Hepatocyte (in vitro differentiated cells): ENCODE results near the gene NCAPD2. TPM values are rescaled to one million over a fixed set of nuclear protein-coding genes. Genes with fewer than 3 reads are reported as not detected.

Source experiments
- DNase-seq: peaks from one replicate; pipeline ENCODE4 v3.0.0-alpha.2; 2016; ENCODE audit warnings: low spot score
- H2AFZ ChIP-seq: fragments of 200-600 bp; sonication (generic); 2 replicates; pipeline ENCODE4 v1.6.0; 2016; ENCODE audit warnings: antibody characterized with exemption, mild to moderate bottlenecking
- H3K27ac ChIP-seq: fragments of 200-600 bp; sonication (generic); 2 replicates; pipeline ENCODE4 v1.5.1; 2016; ENCODE audit warnings: mild to moderate bottlenecking
- H3K27me3 ChIP-seq: fragments of 200-600 bp; sonication (generic); 2 replicates; pipeline ENCODE4 v1.6.1; 2016
- H3K36me3 ChIP-seq: fragments of 200-600 bp; sonication (generic); replicated peaks from 2 replicates; pipeline ENCODE4 v1.5.1; 2016; ENCODE audit warnings: low read depth; ENCODE audit not compliant: insufficient read depth
- H3K4me1 ChIP-seq: fragments of 200-600 bp; sonication (generic); 2 replicates; pipeline ENCODE4 v1.5.1; 2016; ENCODE audit warnings: mild to moderate bottlenecking, moderate library complexity; ENCODE audit not compliant: insufficient read depth
- H3K4me2 ChIP-seq: fragments of 200-600 bp; sonication (generic); 2 replicates; pipeline ENCODE4 v1.6.0; 2016
- H3K4me3 ChIP-seq: fragments of 200-600 bp; sonication (generic); 2 replicates; pipeline ENCODE4 v1.5.1; 2016; ENCODE audit warnings: mild to moderate bottlenecking
- H3K79me2 ChIP-seq: fragments of 200-600 bp; sonication (generic); 2 replicates; pipeline ENCODE4 v1.6.0; 2017; ENCODE audit warnings: mild to moderate bottlenecking
- H3K9me2 ChIP-seq: fragments of 200-600 bp; sonication (generic); replicated peaks from 2 replicates; pipeline ENCODE4 v1.6.0; 2017; ENCODE audit warnings: mild to moderate bottlenecking; ENCODE audit not compliant: insufficient read depth
- H3K9me3 ChIP-seq: fragments of 200-600 bp; sonication (generic); 2 replicates; pipeline ENCODE4 v1.5.1; 2016; ENCODE audit warnings: low read depth, mild to moderate bottlenecking
- H4K20me1 ChIP-seq: fragments of 200-600 bp; sonication (generic); 2 replicates; pipeline ENCODE4 v1.6.0; 2016; ENCODE audit warnings: mild to moderate bottlenecking; ENCODE audit not compliant: insufficient read depth, poor library complexity, severe bottlenecking
- CTCF ChIP-seq: fragments of 200-600 bp; sonication (generic); IDR thresholded peaks from 2 replicates; pipeline ENCODE4 v1.5.1; 2016; ENCODE audit warnings: antibody characterized with exemption, mild to moderate bottlenecking; ENCODE audit not compliant: poor library complexity
- EZH2 ChIP-seq: fragments of 200-600 bp; sonication (generic); IDR thresholded peaks from 2 replicates; pipeline ENCODE4 v1.6.1; 2016; ENCODE audit warnings: antibody characterized with exemption, mild to moderate bottlenecking, borderline replicate concordance
- EZH2phosphoT487 ChIP-seq: fragments of 200-600 bp; sonication (generic); IDR thresholded peaks from one replicate; pipeline ENCODE4 v1.6.1; 2018; ENCODE audit warnings: antibody characterized with exemption, mild to moderate bottlenecking, low read depth, moderate library complexity; ENCODE audit not compliant: unreplicated experiment, severe bottlenecking
- WGBS: methylation state at CpG from one replicate; pipeline ENCODE4 v1.1.6; 2016; ENCODE audit warnings: low lambda C conversion rate; ENCODE audit errors: missing lambda C conversion rate; 5-methylcytosine and 5-hydroxymethylcytosine counted together
- polyA plus RNA-seq: library from polyadenylated mRNA; unstranded; fragments of >200 nt; fragmentation: Nextera tagmentation; extraction: Ambion mirVana; gene quantifications from 2 replicates; pipeline ENCODE4 v1.2.1, GENCODE V29; 2016
- total RNA-seq: library from RNA; depleted of rRNA; stranded (reverse); fragments of >200 nt; gene quantifications from 2 replicates; pipeline ENCODE4 v1.2.3, GENCODE V29; 2014

Gene NCAPD2
- total and polyA plus RNA-seq, 2 experiments from 2014 or later = 13.7 to 26.7 TPM

GRCh38 chr12:6563448-6564050 is 69.6 kb downstream of the NCAPD2 start:
- no peak overlapping the region for H3K4me3 ChIP-seq
- TF ChIP-seq EZH2phosphoT487 (no peak), CTCF (peak; percentile 63)
- no peak overlapping the region for H3K27ac ChIP-seq
- WGBS = 86% methylated on average over 8 of the region's 8 CpGs
- peak; percentile 70 for DNase-seq
- no peak overlapping the region for H3K4me2 ChIP-seq
- H3K36me3 ChIP-seq = peaks cover 11% of the 10 kb centered on the region
- no peak overlapping the region for H2AFZ ChIP-seq
- H3K9me3 ChIP-seq = no peaks in the 10 kb centered on the region
- H3K9me2 ChIP-seq = no peaks in the 10 kb centered on the region
- H3K4me1 ChIP-seq = peaks cover 8% of the 10 kb centered on the region
- H3K27me3 ChIP-seq = no peaks in the 10 kb centered on the region
- H4K20me1 ChIP-seq = no peaks in the 10 kb centered on the region
- peaks cover 26% of the 10 kb centered on the region for H3K79me2 ChIP-seq

- 44% methylated on average over 8 of the region's 8 CpGs for WGBS
- H3K9me2 ChIP-seq = no peaks in the 10 kb centered on the region
- H3K36me3 ChIP-seq = peaks cover 11% of the 10 kb centered on the region
- peak overlapping the region; percentile 92 for H3K4me2 ChIP-seq
- peak overlapping the region; percentile 68 for H2AFZ ChIP-seq
- no peaks in the 10 kb centered on the region for H3K27me3 ChIP-seq
- no peaks in the 10 kb centered on the region for H3K9me3 ChIP-seq
- peak overlapping the region; percentile 53 for H3K4me3 ChIP-seq
- peak overlapping the region; percentile 89 for H3K27ac ChIP-seq
- DNase-seq = no peak
- H4K20me1 ChIP-seq = no peaks in the 10 kb centered on the region
- TF ChIP-seq CTCF (no peak), EZH2phosphoT487 (no peak), EZH2 (no peak)
- H3K79me2 ChIP-seq = peaks cover 29% of the 10 kb centered on the region
- H3K4me1 ChIP-seq = peaks cover 13% of the 10 kb centered on the region
Observed at GRCh38 chr12:6567112-6567670, 73.3 kb downstream of the NCAPD2 start.

GRCh38 chr12:6569312-6569711 is 75.4 kb downstream of the NCAPD2 start:
- peaks cover 22% of the 10 kb centered on the region for H3K79me2 ChIP-seq
- no peak overlapping the region for H2AFZ ChIP-seq
- H4K20me1 ChIP-seq = no peaks in the 10 kb centered on the region
- H3K9me3 ChIP-seq = no peaks in the 10 kb centered on the region
- WGBS = 92% methylated on average over 12 of the region's 12 CpGs
- H3K27ac ChIP-seq = peak overlapping the region; percentile 89
- no peak for DNase-seq
- H3K4me1 ChIP-seq = peaks cover 13% of the 10 kb centered on the region
- H3K4me2 ChIP-seq = no peak overlapping the region
- no peak for TF ChIP-seq EZH2
- H3K9me2 ChIP-seq = no peaks in the 10 kb centered on the region
- H3K27me3 ChIP-seq = no peaks in the 10 kb centered on the region
- H3K4me3 ChIP-seq = no peak overlapping the region
- H3K36me3 ChIP-seq = no peaks in the 10 kb centered on the region

- Histone ChIP-seq H3K9me3 (no peaks in the 10 kb centered on the region), H3K4me1 (peaks cover 13% of the 10 kb centered on the region), H3K79me2 (peaks cover 22% of the 10 kb centered on the region), H4K20me1 (no peaks in the 10 kb centered on the region), H3K4me3 (no peak overlapping the region), H3K9me2 (no peaks in the 10 kb centered on the region), H3K27me3 (no peaks in the 10 kb centered on the region), H3K4me2 (no peak overlapping the region), H2AFZ (no peak overlapping the region), H3K27ac (no peak overlapping the region), H3K36me3 (no peaks in the 10 kb centered on the region)
- no peak for TF ChIP-seq EZH2
- TF ChIP-seq EZH2phosphoT487 = no peak
- no peak for TF ChIP-seq CTCF
- DNase-seq = no peak
- WGBS = 85% methylated on average over 7 of the region's 7 CpGs
Observed at GRCh38 chr12:6569786-6570185, 75.9 kb downstream of the NCAPD2 start.
